ENCODE measurements around the gene PPM1J.
"Not testable (repeated sequence)": the region's sequence is repeated elsewhere in the genome, so short reads cannot be mapped to it uniquely, and the experiment has no call there.

Gene PPM1J

GRCh38 chr1:112727716-112728115 lies 12.6 kb upstream of the PPM1J start:
- Histone ChIP-seq H3K4me1 (ENCODE audit: insufficient read depth, poor library complexity, severe bottlenecking) (no peaks in the 10 kb centered on the region), H3K36me3 (ENCODE audit: low read depth) (no peaks in the 10 kb centered on the region), H3K27me3 (ENCODE audit: insufficient read depth, poor library complexity, severe bottlenecking) (no peaks in the 10 kb centered on the region), H3K9me3 (ENCODE audit: severe bottlenecking) (no peaks in the 10 kb centered on the region), H3K4me3 (ENCODE audit: severe bottlenecking) (no peak overlapping the region), H3K27ac (ENCODE audit: poor library complexity, severe bottlenecking) (no peak overlapping the region)
- ATAC-seq (ENCODE audit: low read depth) (peak; percentile 67; the same call in 1 of the 3 replicates), DNase-seq (ENCODE audit: low spot score) (no peak)
- peak; percentile 27 for TF ChIP-seq CTCF (IDR thresholded peaks at IDR 0.05; ENCODE audit: poor library complexity, severe bottlenecking)

DNA sequence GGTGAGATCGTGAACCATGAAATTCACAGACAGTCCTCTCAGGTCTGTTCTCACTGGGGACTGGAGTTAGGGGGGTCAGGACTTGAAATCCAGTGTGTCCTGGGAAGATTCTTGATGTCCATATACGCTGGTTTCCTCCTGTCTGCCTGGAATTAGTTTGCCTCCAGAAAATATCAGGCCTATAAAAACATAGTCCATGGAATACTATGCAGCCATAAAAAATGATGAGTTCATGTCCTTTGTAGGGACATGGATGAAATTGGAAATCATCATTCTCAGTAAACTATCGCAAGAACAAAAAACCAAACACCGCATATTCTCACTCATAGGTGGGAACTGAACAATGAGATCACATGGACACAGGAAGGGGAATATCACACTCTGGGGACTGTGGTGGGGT lies 9.1 kb upstream of the PPM1J start:
- not testable (repeated sequence) for H3K9me3 ChIP-seq (ENCODE audit: severe bottlenecking); H3K4me3 ChIP-seq (ENCODE audit: severe bottlenecking); ATAC-seq (ENCODE audit: low read depth); DNase-seq (ENCODE audit: low spot score); H3K27me3 ChIP-seq (ENCODE audit: insufficient read depth, poor library complexity, severe bottlenecking); H3K4me1 ChIP-seq (ENCODE audit: insufficient read depth, poor library complexity, severe bottlenecking); H3K27ac ChIP-seq (ENCODE audit: poor library complexity, severe bottlenecking); H3K36me3 ChIP-seq (ENCODE audit: low read depth)

- no peaks in the 10 kb centered on the region for H3K4me1 ChIP-seq (ENCODE audit: insufficient read depth, poor library complexity, severe bottlenecking)
- H3K4me3 ChIP-seq (ENCODE audit: severe bottlenecking): no peak overlapping the region
- TF ChIP-seq CTCF (IDR thresholded peaks at IDR 0.05; ENCODE audit: poor library complexity, severe bottlenecking): no peak
These were observed 8.3 kb upstream of the PPM1J start for GRCh38 chr1:112723511-112723839.

GRCh38 chr1:112722601-112723510 lies 7.7 kb upstream of the PPM1J start:
- ATAC-seq (ENCODE audit: low read depth) (peak; percentile 16; the same call in 1 of the 3 replicates), DNase-seq (ENCODE audit: low spot score) (no peak)
- no peak for TF ChIP-seq CTCF (IDR thresholded peaks at IDR 0.05; ENCODE audit: poor library complexity, severe bottlenecking)
- H3K27ac ChIP-seq (ENCODE audit: poor library complexity, severe bottlenecking): no peak overlapping the region
- no peak overlapping the region for H3K4me3 ChIP-seq (ENCODE audit: severe bottlenecking)
- H3K36me3 ChIP-seq (ENCODE audit: low read depth): no peaks in the 10 kb centered on the region
- H3K27me3 ChIP-seq (ENCODE audit: insufficient read depth, poor library complexity, severe bottlenecking): no peaks in the 10 kb centered on the region
- no peaks in the 10 kb centered on the region for H3K9me3 ChIP-seq (ENCODE audit: severe bottlenecking)
- H3K4me1 ChIP-seq (ENCODE audit: insufficient read depth, poor library complexity, severe bottlenecking): no peaks in the 10 kb centered on the region

More at GRCh38 chr1:112723511-112723839, 8.3 kb upstream of the PPM1J start:
- no peaks in the 10 kb centered on the region for H3K36me3 ChIP-seq (ENCODE audit: low read depth)
- ATAC-seq (ENCODE audit: low read depth): no peak
- no peaks in the 10 kb centered on the region for H3K9me3 ChIP-seq (ENCODE audit: severe bottlenecking)
- H3K27ac ChIP-seq (ENCODE audit: poor library complexity, severe bottlenecking): no peak overlapping the region
- DNase-seq (ENCODE audit: low spot score): no peak
- H3K27me3 ChIP-seq (ENCODE audit: insufficient read depth, poor library complexity, severe bottlenecking): no peaks in the 10 kb centered on the region

GRCh38 chr1:112721966-112722524 lies 6.9 kb upstream of the PPM1J start:
- ATAC-seq (ENCODE audit: low read depth): no peak
- DNase-seq (ENCODE audit: low spot score): no peak
- no peak for TF ChIP-seq CTCF (IDR thresholded peaks at IDR 0.05; ENCODE audit: poor library complexity, severe bottlenecking)
- H3K4me1 ChIP-seq (ENCODE audit: insufficient read depth, poor library complexity, severe bottlenecking): no peaks in the 10 kb centered on the region
- H3K36me3 ChIP-seq (ENCODE audit: low read depth): no peaks in the 10 kb centered on the region
- H3K9me3 ChIP-seq (ENCODE audit: severe bottlenecking): no peaks in the 10 kb centered on the region
- H3K27ac ChIP-seq (ENCODE audit: poor library complexity, severe bottlenecking): no peak overlapping the region
- H3K27me3 ChIP-seq (ENCODE audit: insufficient read depth, poor library complexity, severe bottlenecking): no peaks in the 10 kb centered on the region
- no peak overlapping the region for H3K4me3 ChIP-seq (ENCODE audit: severe bottlenecking)

DNA sequence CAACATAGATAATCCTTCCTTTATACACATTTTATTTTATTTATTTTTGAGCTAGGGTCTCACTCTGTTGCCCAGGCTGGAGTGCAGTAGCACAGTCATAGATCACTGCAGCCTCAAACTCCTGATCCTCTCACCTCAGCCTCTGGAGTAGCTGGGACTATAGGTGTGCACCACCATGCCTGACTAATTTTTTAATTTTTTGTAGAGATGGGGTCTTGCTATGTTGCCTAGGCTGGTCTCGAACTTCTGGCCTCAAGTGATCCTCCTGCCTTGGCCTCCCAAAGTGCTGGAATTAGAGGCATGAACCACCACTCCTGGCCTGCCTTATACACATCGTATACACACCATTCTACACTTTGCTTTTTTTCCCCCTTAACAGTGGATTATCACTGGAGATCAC lies 6.2 kb upstream of the PPM1J start:
- not testable (repeated sequence) for H3K4me1 ChIP-seq (ENCODE audit: insufficient read depth, poor library complexity, severe bottlenecking); DNase-seq (ENCODE audit: low spot score); H3K4me3 ChIP-seq (ENCODE audit: severe bottlenecking); H3K27me3 ChIP-seq (ENCODE audit: insufficient read depth, poor library complexity, severe bottlenecking); ATAC-seq (ENCODE audit: low read depth); H3K9me3 ChIP-seq (ENCODE audit: severe bottlenecking); H3K27ac ChIP-seq (ENCODE audit: poor library complexity, severe bottlenecking); H3K36me3 ChIP-seq (ENCODE audit: low read depth)
